CD4-positive, alpha-beta T cell treated with Interleukin-17A for 1 hour (primary cell): ENCODE measurements around the gene CTAGE9.
"Not testable (repeated sequence)": the region's sequence is repeated elsewhere in the genome, so short reads cannot be mapped to it uniquely, and the experiment has no call there.

Experiments
- DNase-seq: peaks from one replicate; pipeline ENCODE4 v3.0.0-alpha.2; 2020

The CTAGE9 gene

GRCh38 chr6:131727868-131728267 lies 17.1 kb upstream of the CTAGE9 start:
- no peak for DNase-seq

- DNase-seq = no peak
Measured at GRCh38 chr6:131727467-131727866, 16.6 kb upstream of the CTAGE9 start.

DNA sequence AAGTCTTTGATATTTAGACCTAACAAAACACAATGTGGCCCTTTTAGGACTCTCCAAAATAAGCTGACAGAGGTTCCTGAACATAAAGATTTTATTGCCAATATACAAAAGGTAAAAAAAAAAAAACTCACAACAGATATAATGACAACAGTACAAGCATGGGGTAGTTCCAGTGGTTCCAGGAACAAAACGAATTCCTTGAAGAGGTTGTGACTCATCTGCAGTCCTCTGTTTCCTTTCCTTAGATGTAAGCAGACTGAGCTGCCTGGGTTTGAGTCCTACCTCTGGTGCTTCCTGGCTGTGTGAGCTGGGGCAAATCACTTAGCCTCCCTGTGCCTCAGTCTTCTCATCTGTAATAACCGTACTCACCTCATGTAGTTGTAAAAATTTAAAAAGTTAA lies 13.3 kb upstream of the CTAGE9 start:
- DNase-seq = no peak

DNA sequence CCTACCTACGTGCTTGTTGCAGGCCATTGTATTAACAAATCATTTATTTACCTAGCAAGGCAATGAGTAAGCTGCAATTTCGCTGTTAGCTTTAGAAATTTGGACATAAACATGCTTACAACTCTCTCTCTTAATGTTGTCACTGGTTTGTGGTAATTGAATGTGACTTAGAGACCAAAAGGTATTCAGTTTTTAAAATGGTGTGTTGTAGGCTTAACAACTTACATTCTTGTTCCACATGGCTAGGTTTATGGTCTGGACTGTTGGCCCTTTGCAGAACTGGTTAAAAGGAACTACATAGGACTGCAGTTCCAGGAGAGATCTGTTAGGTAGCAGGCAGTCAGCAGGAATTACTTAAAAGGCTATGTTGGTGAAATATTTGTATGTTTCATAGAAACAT lies 10.3 kb upstream of the CTAGE9 start:
- DNase-seq = no peak

- no peak for DNase-seq
Measured at GRCh38 chr6:131717836-131718542, 7.2 kb upstream of the CTAGE9 start.

GRCh38 chr6:131715567-131715966 lies 4.8 kb upstream of the CTAGE9 start:
- DNase-seq = not testable (repeated sequence)

GRCh38 chr6:131703905-131704304 lies 6.9 kb downstream of the CTAGE9 start:
- DNase-seq = not testable (repeated sequence)

- not testable (repeated sequence) for DNase-seq
Measured at GRCh38 chr6:131700851-131701250, 10.0 kb downstream of the CTAGE9 start.

DNA sequence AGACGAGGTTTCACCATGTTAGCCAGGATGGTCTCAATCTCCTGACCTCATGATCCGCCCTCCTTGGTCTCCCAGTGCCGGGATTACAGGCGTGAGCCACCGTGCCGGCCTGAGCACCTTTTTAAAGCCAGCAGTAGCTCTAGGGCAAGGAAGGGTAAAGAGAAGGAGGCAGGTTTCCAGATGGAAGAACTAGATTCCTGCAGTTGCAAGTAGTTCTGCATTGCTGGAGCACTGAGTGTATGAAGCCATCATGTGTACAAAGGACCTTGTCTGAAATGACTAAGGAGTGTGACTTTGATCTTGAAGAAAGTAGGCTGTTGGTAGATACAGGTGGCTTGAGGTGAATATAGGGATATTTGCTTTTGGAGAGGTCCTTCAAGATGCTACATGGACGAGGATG lies 13.9 kb downstream of the CTAGE9 start:
- no peak for DNase-seq

DNA sequence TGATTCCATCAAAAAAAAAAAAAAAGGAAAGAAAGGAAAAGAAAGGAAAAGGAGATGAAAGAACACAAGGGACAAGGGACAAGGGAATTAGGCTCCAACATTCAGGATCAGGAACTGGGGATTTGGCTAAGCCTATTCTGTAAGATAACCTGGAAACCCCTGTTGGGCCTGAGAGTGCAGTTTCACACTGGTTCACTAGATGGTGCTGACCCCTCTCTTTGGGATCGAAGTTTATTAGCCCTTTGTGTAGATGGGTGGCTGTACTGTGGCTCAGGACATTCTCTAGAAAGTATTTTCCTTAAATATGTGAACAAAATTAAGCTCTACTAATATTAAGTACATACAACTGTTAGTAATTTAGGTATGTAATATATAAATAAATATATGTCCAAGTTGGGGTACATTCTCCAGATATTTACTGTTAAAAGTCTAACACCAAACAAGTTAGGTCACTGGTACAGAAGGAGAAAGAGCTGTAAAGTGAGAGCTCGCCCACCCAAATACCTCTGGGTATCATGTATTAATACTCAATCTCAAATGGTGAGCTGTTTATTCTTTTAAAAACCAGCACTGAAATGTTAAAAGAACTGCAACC lies 15.9 kb downstream of the CTAGE9 start:
- peak; percentile 41 for DNase-seq

GRCh38 chr6:131693384-131693783 lies 17.4 kb downstream of the CTAGE9 start:
- DNase-seq = no peak

GRCh38 chr6:131692589-131692988 lies 18.2 kb downstream of the CTAGE9 start:
- DNase-seq = no peak

DNA sequence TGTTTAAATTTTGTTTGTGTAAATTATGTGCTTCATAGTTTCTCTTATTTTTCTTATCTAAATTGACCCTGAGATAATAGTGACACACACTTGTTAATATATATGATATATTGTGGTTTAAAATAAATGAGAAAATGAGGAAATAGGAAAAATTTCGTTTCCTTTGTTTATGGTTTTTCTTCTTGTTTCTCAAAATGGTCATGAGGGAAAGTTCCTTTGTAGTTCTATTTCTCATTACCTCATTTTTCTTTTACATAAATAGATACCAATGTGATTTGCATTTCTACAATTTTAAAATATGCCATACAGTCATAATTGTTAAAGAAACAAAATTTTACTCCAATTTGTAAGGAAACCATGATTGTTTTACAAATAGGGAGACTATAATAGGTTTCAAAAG lies 18.8 kb downstream of the CTAGE9 start:
- DNase-seq = no peak

GRCh38 chr6:131688286-131688685 lies 22.5 kb downstream of the CTAGE9 start:
- DNase-seq = no peak

- no peak for DNase-seq
Measured at GRCh38 chr6:131687022-131687421, 23.8 kb downstream of the CTAGE9 start.

GRCh38 chr6:131685266-131685780 lies 25.5 kb downstream of the CTAGE9 start:
- no peak for DNase-seq

DNA sequence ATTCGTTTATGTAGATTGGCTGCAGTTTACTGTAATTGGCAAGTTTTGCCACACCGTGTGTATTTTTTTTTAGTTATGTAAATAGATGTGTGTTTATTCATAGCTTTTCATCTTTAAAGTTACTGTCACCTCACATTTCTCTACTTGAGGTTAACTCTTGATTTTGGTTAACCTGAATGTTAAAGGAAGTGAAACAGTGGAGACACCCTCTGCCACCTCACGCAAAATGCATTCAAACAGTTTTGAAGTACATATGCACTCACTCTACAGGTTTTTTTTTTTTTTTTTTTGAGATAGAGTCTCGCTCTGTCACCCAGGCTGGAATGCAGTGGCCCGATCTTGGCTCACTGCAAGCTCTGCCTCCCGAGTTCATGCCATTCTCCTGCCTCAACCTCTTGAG lies 27.3 kb downstream of the CTAGE9 start:
- no peak for DNase-seq

- DNase-seq = no peak
Measured at GRCh38 chr6:131682442-131682841, 28.4 kb downstream of the CTAGE9 start.

DNA sequence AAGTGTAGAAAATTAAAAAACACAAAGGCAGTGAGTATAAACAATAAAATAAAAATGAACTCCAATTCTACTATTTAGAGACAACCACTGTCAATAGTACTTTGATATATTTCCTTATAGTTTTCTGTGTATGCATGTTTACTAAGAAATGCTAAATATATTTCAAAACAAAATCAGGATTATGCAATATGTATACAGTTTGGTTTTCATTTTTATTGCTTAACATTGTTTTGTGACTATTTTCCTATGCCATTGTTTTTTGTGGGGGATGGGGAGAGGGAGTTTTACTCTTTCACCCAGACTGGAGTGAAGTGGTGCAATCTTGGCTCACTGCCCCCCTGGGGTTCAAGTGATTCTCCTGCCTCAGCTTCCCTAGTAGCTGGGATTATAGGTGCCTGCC lies 29.2 kb downstream of the CTAGE9 start:
- DNase-seq = no peak

DNA sequence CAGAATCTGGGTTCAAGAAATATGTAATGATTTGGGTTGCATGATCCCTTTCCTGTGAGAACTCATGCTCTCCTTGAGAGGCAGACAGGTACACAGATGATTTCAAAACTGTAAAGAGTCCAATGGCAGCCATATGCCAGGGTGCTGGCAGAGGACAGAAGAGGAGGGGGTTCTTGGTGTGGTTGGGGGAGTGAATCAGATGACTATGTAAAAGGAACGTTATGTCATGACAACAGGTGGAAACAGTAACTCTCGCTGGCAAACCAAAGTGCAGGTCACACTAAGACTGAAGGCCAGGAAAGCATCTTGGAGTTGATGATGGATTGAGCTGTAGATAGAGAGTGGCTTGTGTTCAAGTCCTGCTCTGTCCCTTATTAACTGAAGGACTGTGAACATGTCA lies 29.9 kb downstream of the CTAGE9 start:
- no peak for DNase-seq

DNA sequence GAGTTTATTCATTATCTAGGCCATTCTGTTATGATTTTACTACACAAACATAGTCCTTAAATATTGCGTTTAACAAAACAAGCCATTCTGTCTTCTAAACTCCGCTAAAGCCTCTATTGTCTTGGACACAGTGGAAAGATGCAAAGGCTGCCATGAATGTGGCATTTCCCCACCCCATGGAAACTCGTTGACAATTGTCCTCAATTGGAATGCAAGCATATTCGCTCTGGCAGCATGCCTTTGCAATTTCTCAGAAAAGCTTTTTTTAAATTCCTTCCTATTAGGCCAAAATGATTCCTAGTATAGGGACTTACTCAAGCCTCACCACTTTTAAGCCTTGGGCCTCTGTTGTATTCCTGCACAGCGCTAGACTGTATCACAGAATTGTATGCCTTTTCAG lies 32.4 kb downstream of the CTAGE9 start:
- no peak for DNase-seq

DNA sequence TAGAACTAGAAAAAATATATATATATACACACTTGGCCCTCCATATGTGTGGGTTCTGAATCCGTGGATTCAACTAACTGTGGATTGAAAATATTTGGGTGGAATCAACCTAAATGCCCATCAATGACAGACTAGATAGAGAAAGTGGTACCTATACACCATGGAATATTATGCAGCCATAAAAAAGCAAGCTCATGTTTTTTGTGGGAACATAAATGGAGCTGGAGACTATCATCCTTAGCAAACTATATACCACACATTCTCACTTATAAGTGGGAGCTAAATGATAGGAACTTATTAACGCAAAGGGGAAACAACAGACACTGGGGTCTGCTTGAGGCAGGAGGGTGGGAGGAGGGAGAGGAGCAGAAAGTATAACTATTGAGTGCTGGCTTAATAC lies 37.6 kb downstream of the CTAGE9 start:
- no peak for DNase-seq

DNA sequence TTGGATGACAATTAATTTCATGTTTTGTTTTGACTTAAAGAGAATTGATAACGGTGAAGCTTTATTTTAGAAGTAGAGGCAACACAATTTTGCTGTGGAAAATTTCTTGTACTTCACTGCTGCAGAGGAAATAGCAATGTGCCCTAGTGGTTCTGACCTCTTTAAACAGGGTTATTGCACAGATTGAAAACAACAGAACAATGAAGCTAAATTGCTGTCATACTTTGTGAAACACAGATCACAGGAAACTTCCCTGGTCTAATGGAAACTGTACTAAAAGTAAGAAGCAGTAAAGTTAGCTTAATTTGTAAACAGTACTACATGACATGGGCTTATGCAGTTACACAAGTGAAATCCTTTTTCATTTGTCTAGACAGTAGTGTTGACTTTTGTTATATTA lies 40.9 kb downstream of the CTAGE9 start:
- DNase-seq = no peak

DNA sequence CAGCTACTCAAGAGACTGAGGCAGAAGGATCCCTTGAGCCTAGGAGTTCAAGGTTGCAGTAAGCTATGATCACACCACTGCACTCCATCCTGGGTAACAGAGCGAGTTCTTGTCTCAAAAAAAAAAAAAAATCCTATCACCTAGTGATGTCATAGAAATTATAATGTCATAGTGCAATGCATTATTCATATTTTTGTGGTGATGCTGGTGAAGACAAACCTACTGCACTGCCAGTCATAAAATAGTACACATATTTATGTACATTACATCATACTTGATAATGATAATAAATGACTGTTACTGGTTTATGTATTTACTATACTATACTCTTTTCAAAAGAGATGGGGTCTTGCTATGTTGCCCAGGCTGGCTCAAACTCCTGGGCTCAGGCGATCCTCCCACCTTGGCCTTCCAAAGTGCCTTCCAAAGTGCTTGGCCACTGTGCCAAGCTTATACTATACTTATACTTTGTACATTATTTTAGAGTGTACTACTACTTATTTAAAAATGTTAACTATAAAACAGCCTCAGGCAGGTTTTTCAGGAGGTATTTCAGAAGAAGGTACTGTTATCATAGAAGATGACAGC lies 47.1 kb downstream of the CTAGE9 start:
- no peak for DNase-seq
